ENCODE measurements around the gene KCNJ18. TPM values are rescaled to one million over a fixed set of nuclear protein-coding genes. Genes with fewer than 3 reads are reported as not detected.

KCNJ18 gene
- total and polyA plus RNA-seq, 2 of the 13 experiments (the other 11 are each of a cell fraction or from before 2014, with no cell fraction given): not detected

DNA sequence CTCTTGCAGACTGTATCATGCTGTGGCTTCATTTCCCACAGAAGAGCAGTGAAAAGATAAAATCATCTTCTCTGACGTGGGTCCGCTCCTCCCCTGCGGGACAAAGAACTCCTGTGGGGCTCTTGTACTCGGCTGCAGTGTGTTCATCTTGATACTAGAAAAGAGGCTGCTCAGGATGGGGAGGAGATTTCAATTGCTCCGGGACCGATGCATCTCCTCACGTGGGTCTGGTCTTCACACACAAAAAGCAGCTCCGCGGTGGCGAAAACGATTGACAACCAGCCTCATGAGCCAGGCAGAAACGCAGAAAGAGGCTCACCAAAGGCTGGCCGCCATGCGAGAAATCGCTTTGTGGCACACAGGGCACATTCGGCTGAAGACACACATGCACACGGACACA lies 14.4 kb upstream of the KCNJ18 start:
- no peak for ATAC-seq
- DNase-seq (ENCODE audit: low spot score): no peak
- TF ChIP-seq, protein P1, sequence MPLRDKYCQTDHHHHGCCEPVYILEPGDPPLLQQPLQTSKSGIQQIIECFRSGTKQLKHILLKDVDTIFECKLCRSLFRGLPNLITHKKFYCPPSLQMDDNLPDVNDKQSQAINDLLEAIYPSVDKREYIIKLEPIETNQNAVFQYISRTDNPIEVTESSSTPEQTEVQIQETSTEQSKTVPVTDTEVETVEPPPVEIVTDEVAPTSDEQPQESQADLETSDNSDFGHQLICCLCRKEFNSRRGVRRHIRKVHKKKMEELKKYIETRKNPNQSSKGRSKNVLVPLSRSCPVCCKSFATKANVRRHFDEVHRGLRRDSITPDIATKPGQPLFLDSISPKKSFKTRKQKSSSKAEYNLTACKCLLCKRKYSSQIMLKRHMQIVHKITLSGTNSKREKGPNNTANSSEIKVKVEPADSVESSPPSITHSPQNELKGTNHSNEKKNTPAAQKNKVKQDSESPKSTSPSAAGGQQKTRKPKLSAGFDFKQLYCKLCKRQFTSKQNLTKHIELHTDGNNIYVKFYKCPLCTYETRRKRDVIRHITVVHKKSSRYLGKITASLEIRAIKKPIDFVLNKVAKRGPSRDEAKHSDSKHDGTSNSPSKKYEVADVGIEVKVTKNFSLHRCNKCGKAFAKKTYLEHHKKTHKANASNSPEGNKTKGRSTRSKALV (CRISPR knock-in tag; IDR thresholded peaks at IDR 0.05): no peak
- TF ChIP-seq ZNF788 (CRISPR knock-in tag; IDR thresholded peaks at IDR 0.05; ENCODE audit: borderline replicate concordance) (no peak), ATF7 (IDR thresholded peaks at IDR 0.05) (no peak), ATF7 (CRISPR knock-in tag; IDR thresholded peaks at IDR 0.05) (no peak)
- TF ChIP-seq, protein P2, sequence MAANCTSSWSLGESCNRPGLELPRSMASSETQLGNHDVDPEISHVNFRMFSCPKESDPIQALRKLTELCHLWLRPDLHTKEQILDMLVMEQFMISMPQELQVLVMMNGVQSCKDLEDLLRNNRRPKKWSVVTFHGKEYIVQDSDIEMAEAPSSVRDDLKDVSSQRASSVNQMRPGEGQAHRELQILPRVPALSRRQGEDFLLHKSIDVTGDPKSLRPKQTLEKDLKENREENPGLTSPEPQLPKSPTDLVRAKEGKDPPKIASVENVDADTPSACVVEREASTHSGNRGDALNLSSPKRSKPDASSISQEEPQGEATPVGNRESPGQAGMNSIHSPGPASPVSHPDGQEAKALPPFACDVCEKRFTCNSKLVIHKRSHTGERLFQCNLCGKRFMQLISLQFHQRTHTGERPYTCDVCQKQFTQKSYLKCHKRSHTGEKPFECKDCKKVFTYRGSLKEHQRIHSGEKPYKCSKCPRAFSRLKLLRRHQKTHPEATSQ (CRISPR knock-in tag; IDR thresholded peaks at IDR 0.05; ENCODE audit: borderline replicate concordance): no peak
- no peaks in the 10 kb centered on the region for H3K4me1 ChIP-seq (ENCODE audit: insufficient read depth, low read length)
- no peaks in the 10 kb centered on the region for H3K79me2 ChIP-seq (ENCODE audit: insufficient read depth, low read length)
- H3K4me3 ChIP-seq (replicated peaks in 1 of 3; ENCODE audit: insufficient read depth in 1 of 3, low read depth in 2 of 3, low read length in 3 of 3): no peak overlapping the region
- ChIA-PET POLR2A (no interaction called here), CTCF (ENCODE audit: low intra/inter-chr PET ratio, low total read pairs) (no interaction called here)
- no peaks in the 10 kb centered on the region for H4K20me1 ChIP-seq (ENCODE audit: insufficient read depth, low read length)
- in situ Hi-C loops (cut with HindIII; ENCODE audit: extremely low pct_ligation_motif_present, low pct_unique_long_range_greater_than_20kb): no loop called here
- intact Hi-C loops (cut with micrococcal nuclease; ENCODE audit: unreplicated experiment): no loop called here
- no peaks in the 10 kb centered on the region for H3K36me3 ChIP-seq (replicated peaks in 1 of 2; ENCODE audit: control insufficient read depth in 1 of 2, insufficient read depth in 2 of 2, low read length in 2 of 2)
- no peak overlapping the region for H2AFZ ChIP-seq (ENCODE audit: low read length)
- peaks cover 5 to 34% of the 10 kb centered on the region in 2 experiments; a peak in 3 of 5 replicates for H3K27me3 ChIP-seq (ENCODE audit: control insufficient read depth in 1 of 2, insufficient read depth in 2 of 2, low read length in 2 of 2)
- no peak for FAIRE-seq
- H3K9me3 ChIP-seq (ENCODE audit: low read length): no peaks in the 10 kb centered on the region
- no TSS peak for BruUV-seq (replicated peaks)
- 38% methylated on average over 17 of the region's 17 CpGs for WGBS (ENCODE audit: low lambda C conversion rate)
- H3K9ac ChIP-seq (ENCODE audit: insufficient read depth, low read depth, low read length): no peak overlapping the region
- H3K27ac ChIP-seq (ENCODE audit: extremely low read length, insufficient read depth, low read length): no peak overlapping the region
- no peak overlapping the region for H3K4me2 ChIP-seq (ENCODE audit: low read depth, low read length)

All from HepG2 (cell line).